Natural killer cell treated with Interleukin-12 subunit alpha and Interleukin-12 subunit beta and Interleukin-15 and Interleukin-18, amount 100 ng/mL, for 72 hours (primary cell): ENCODE results near the gene SCUBE1. TPM values are rescaled to one million over a fixed set of nuclear protein-coding genes. Genes with fewer than 3 reads are reported as not detected.
A peak's percentile ranks its signal among the peaks of the same experiment; 100 is the strongest.

Source experiments
- ATAC-seq, 2 donors: fragments of 150-1000 bp; cut with Tn5 transposase in 1 of 2; sonication (Bioruptor Pico), chemical (Tn5 transposase) in 1 of 2; 2 replicates each; pipeline ENCODE4 v1.10.0; 2021
- DNase-seq: peaks from one replicate; pipeline ENCODE4 v3.0.0; 2022; ENCODE audit warnings: low spot score
- H3K27ac Mint-ChIP-seq, 2 donors: 1 replicate in 1 of 2; 2 replicates in 1 of 2; pipeline ENCODE4 v1.8.0; 2022; ENCODE audit warnings: mixed read lengths in 2 of 2, mild to moderate bottlenecking in 1 of 2, moderate library complexity in 1 of 2
- H3K27me3 Mint-ChIP-seq, 2 donors: 1 replicate in 1 of 2; 2 replicates in 1 of 2; pipeline ENCODE4 v1.8.0; 2022; ENCODE audit warnings: mixed read lengths in 2 of 2
- H3K36me3 Mint-ChIP-seq: one replicate; pipeline ENCODE4 v1.8.0; 2022; ENCODE audit warnings: mixed read lengths
- H3K4me1 Mint-ChIP-seq, 2 donors: 1 replicate in 1 of 2; 2 replicates in 1 of 2; pipeline ENCODE4 v1.8.0; 2022; ENCODE audit warnings: low read depth in 2 of 2, mixed read lengths in 2 of 2, mild to moderate bottlenecking in 1 of 2
- H3K4me3 Mint-ChIP-seq: one replicate; pipeline ENCODE4 v1.8.0; 2022; ENCODE audit warnings: mixed read lengths
- H3K9me3 Mint-ChIP-seq: 2 replicates; pipeline ENCODE4 v1.8.0; 2022; ENCODE audit warnings: mixed read lengths
- total RNA-seq, 2 donors: library from RNA; stranded (reverse); gene quantifications; one replicate each; pipeline ENCODE4 v1.2.3, GENCODE V29; 2022

The SCUBE1 gene
- total RNA-seq, 2 donors from 2014 or later = 0.14 TPM; not detected in 1

DNA sequence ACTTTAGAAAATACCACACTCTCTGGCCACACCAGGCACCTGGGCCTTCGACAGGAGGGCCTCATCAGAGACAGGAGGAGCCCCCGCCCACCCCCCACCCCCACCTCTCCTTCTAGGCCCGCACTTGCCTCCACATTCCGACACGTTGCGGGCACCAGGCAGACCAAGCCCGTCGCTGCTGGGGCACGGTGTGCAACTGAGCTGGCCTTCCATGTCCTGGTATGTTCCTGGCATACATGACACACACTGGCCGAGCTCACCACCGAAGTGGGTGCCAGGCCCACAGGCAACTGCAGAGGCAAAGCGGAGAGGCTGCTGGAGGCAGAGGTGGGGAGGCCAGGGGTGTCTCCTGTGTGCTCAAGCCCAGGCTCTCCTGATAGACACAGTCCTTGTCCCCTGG is 129.2 kb downstream of the SCUBE1 start:
- DNase-seq (no peak), ATAC-seq (no peak)
- Mint-ChIP-seq H3K4me3 (no peak overlapping the region), H3K9me3 (no peaks in the 10 kb centered on the region), H3K27me3 (peaks cover 0 to 16% of the 10 kb centered on the region in 2 donors), H3K27ac (no peak overlapping the region), H3K4me1 (no peaks in the 10 kb centered on the region), H3K36me3 (no peaks in the 10 kb centered on the region)

DNA sequence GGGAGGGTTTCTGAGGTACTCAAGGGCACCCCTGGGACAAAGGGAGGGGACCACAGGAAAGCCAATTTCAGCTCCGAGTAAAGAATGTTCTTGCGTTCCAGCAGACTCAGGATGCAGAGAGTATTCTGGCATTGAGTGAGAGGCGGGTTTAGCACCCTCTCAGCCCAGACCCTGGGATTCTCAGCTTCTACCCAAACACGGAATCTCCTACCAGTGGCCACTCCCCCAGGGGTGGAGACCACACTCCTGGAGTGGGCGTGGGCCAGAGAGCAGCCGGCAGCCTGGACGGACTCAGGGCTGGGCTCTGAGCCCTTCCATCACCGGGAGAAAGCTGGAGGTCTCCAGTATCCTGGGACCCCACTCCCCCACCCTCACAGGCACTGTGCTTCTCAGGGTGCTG is 130.1 kb downstream of the SCUBE1 start:
- Mint-ChIP-seq H3K9me3 (no peaks in the 10 kb centered on the region), H3K27me3 (peaks cover 0 to 16% of the 10 kb centered on the region in 2 donors), H3K36me3 (no peaks in the 10 kb centered on the region), H3K27ac (no peak overlapping the region), H3K4me3 (no peak overlapping the region), H3K4me1 (no peaks in the 10 kb centered on the region)
- DNase-seq = no peak
- ATAC-seq = no peak

DNA sequence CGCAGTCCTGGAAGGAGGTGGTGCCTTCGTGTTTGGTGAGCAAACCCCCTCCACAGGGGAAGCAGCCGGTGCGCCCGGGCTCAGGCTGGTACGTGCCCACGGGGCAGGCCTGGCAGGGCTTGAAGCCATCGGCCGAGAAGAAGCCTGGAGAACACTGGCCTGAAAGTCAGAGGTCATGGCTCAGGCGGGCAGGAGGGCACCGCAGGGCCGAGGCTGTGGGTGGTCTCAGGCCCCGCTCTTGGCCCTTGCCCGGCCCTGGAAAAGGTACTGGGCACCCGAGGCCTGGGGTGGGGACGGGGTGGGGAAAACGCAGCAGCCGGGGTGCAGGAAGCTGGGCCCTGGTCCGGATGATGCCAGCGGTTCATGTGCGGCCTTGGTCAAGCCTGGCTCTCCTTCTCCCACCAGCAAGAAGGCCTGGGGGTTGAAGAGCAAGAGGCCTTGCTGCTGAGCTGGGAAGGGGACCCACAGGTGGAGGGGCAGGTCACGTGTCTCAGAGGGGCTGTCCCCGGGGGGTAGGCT is 130.7 kb downstream of the SCUBE1 start:
- H3K27ac Mint-ChIP-seq = no peak overlapping the region
- peaks cover 0 to 10% of the 10 kb centered on the region in 2 donors for H3K27me3 Mint-ChIP-seq
- no peaks in the 10 kb centered on the region for H3K9me3 Mint-ChIP-seq
- no peak overlapping the region for H3K4me3 Mint-ChIP-seq
- no peak for DNase-seq
- H3K36me3 Mint-ChIP-seq = no peaks in the 10 kb centered on the region
- H3K4me1 Mint-ChIP-seq = no peaks in the 10 kb centered on the region
- ATAC-seq = no peak

DNA sequence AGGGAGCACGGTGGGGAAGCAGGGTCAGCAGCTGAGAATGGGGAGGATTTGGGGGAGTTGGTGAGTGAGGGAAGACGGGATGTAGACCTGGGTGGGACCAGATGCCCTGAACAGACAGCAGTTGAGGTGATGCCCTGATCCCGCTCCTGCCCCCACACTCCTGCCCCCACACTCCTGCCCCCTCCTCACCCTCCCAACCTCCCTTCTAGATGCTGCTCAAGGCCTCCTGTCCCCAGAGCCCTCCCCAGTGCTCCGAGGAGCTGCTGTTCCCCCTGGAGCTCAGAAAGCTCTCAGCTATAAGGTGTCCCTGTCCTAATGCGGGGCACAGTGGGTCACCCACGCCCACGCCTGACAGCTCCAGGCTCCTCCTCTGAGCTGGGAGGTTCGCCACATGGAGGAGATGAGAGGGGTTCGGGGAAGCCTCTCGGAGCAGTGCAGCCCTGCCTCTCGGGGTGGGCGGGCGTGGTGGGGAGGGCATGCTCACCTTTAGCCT is 131.2 kb downstream of the SCUBE1 start:
- DNase-seq (no peak), ATAC-seq (no peak)
- H3K4me1 Mint-ChIP-seq = no peaks in the 10 kb centered on the region
- H3K9me3 Mint-ChIP-seq = no peaks in the 10 kb centered on the region
- peaks cover 0 to 8% of the 10 kb centered on the region in 2 donors for H3K27me3 Mint-ChIP-seq
- no peaks in the 10 kb centered on the region for H3K36me3 Mint-ChIP-seq
- H3K4me3 Mint-ChIP-seq = no peak overlapping the region
- H3K27ac Mint-ChIP-seq = no peak overlapping the region

DNA sequence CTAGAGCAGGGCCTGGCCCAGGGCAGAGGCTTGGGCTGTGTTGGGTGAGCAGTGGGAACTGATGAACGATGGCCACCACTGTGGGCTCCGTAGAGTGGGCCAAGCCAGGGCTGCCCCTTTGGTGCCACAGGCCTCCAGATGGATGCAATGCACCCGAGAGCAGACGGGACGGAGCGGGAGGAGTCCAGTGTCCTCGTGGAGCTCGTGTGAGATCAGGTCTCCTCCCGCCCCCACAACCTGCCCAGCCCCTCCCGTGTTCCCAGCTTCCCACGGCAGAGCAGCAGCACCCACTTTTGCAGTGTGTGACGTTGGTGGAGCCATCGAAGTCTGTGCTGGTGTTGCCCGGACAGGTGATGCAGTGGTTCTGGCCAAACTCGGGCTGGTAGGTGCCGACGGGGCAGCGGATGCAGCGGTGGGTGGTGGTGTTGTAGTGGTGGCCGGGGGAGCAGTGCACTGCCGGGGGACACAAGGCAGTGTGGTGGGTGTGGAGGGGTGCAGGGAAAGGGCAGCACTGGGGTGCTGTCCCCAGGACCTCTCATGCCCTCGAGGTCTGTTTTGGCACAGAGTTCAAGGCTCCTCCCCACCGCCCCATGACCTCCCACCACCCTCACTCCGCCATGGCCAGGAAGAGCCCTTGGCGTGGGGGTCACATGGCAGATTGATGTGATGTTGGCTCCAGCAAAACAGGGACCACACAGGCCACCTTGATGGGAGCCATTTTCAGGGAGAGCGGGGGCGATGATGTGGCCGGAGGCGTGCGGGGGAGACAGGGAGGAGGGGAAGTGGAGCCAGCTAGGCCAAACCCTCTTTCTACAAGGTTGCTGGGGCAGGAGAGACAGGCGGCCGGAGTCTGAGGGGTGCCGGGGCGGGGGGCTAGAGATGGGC is 132.3 kb downstream of the SCUBE1 start:
- H3K4me3 Mint-ChIP-seq = no peak overlapping the region
- no peak overlapping the region for H3K27ac Mint-ChIP-seq
- H3K36me3 Mint-ChIP-seq = no peaks in the 10 kb centered on the region
- peaks cover 0 to 10% of the 10 kb centered on the region in 2 donors for H3K4me1 Mint-ChIP-seq
- ATAC-seq (peak in 1 of 2 donors; percentile 15), DNase-seq (no peak)
- peaks cover 0 to 8% of the 10 kb centered on the region in 2 donors for H3K27me3 Mint-ChIP-seq
- H3K9me3 Mint-ChIP-seq = no peaks in the 10 kb centered on the region

DNA sequence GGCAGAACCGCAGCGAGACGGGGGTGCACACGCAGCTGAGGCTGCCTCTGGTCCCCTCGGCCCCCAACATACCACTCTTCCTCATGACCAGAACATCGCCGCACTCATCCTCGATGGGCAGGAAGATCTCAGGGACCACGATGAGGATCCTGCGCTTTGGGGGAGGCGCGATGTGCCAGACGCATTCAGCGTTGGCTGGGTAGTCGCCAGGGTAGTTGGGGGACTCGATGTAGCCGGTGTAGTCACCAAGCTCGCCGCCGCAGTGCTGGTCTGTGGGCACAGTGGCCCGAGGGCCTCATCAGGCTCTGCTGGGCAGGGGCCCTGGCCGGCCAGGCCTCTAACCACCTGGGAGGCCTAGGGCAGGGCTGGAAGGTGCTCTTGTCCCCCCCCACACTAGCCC is 133.2 kb downstream of the SCUBE1 start:
- ATAC-seq (no peak), DNase-seq (no peak)
- Mint-ChIP-seq H3K36me3 (no peaks in the 10 kb centered on the region), H3K9me3 (no peaks in the 10 kb centered on the region), H3K4me3 (no peak overlapping the region), H3K27me3 (peaks cover 0 to 2% of the 10 kb centered on the region in 2 donors), H3K27ac (no peak overlapping the region), H3K4me1 (peaks cover 0 to 11% of the 10 kb centered on the region in 2 donors)

DNA sequence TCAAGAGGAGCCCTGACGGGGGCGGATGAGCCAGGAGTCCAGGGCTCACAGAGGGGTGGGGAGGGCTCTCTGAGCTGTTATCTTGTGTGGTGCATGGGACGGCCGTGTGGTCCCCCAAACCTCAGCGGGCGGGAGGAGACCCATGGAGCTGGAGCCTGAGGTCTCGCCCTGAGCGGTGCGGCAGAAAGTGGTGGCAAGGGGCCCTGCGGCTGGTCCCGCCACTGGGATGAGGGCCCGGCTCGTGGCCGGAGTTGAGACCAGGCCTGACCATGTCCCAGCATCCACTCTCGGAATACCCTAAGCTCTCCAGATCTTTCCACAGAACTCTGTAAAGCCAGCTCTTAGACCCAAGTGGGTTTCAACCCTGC is 133.7 kb downstream of the SCUBE1 start:
- Mint-ChIP-seq H3K36me3 (no peaks in the 10 kb centered on the region), H3K9me3 (no peaks in the 10 kb centered on the region), H3K27ac (no peak overlapping the region), H3K4me3 (no peak overlapping the region), H3K4me1 (peaks cover 0 to 11% of the 10 kb centered on the region in 2 donors), H3K27me3 (no peaks in the 10 kb centered on the region)
- ATAC-seq (no peak), DNase-seq (no peak)

DNA sequence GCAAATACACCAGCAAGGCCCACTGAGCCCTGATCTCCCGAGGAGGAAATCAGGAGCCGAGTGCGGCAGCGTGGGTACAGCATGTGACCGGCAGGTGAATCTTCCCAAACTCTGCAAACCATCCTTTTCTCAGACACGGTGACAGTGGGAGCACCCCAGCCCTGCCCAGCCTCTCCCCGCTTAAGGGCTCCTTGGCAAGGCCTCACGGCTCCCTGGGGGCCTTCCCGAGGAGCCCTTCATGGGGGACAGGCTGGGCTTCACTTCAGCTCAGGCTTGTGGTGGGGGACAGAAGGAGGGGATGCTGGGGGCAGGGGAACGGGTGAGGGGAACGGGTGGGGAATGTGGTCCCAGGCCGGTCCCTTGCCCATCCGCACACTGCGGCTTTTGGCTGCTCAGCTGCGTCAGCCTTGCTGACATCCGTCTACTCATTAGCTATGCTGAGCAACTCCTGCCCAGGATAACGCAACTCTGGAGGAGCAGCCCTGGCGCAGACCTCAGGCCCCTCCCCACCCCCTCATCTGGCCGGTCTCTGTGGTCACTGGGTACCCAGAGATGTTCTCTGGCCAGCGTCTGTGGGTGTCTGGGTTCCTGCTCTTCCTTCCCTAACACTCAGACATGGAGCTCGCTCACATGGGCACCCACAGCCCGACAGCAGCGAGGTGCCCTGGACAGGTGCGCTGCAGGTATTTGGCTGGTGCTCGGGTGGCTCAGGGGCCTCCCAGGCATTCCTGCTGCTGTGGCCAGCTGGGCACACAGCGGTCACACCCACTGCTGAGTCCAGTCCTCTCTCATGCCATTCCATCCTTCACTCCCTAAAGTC is 134.3 kb downstream of the SCUBE1 start:
- no peak for ATAC-seq
- no peak overlapping the region for H3K4me3 Mint-ChIP-seq
- no peaks in the 10 kb centered on the region for H3K9me3 Mint-ChIP-seq
- H3K4me1 Mint-ChIP-seq = peaks cover 0 to 11% of the 10 kb centered on the region in 2 donors
- no peak overlapping the region for H3K27ac Mint-ChIP-seq
- no peak for DNase-seq
- H3K27me3 Mint-ChIP-seq = no peaks in the 10 kb centered on the region
- H3K36me3 Mint-ChIP-seq = no peaks in the 10 kb centered on the region

DNA sequence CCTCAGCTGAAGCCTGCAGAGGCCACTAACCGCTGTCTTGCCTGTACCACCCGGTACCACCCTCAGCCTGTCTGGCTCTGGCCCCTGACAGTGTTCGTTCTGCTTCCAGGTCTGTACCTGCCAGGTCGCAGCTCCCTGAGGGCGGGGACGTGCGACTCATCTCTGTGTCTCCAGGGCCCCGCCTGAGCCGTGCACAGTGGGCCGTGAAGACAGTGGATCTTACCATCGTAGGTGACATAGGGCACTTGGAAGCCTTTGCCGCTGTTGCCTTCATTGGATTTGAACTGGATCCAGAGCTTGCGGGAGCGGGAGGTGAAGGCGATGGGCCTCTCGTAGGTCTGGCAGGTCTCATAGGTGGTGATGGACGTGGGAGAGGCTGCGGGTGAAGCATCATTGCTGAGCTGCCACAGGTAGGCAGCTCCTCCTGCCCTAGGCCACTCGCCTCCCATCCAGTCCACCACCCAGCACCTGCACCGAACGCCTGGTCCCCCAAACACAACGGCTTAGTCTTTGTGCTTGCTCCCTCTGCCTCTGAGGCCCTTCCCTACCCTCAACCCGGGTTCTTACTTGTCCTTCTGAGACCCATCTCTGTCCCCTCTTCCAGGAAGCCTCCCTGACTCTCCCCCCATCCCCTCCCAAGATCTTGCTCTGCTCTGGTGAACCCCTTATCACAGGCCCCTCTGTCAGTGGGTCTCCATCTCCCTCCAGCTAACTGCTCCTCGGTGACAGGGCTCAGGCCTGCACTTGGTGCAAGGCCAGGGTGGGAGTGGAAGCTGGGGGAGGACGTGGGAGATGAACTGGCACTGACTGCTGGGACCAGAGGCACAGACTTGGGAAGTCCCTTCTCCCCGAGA is 135.1 kb downstream of the SCUBE1 start:
- H3K4me3 Mint-ChIP-seq = no peak overlapping the region
- no peak overlapping the region for H3K27ac Mint-ChIP-seq
- no peaks in the 10 kb centered on the region for H3K27me3 Mint-ChIP-seq
- no peak for DNase-seq
- ATAC-seq = no peak
- no peaks in the 10 kb centered on the region for H3K9me3 Mint-ChIP-seq
- H3K36me3 Mint-ChIP-seq = no peaks in the 10 kb centered on the region
- peaks cover 0 to 11% of the 10 kb centered on the region in 2 donors for H3K4me1 Mint-ChIP-seq

DNA sequence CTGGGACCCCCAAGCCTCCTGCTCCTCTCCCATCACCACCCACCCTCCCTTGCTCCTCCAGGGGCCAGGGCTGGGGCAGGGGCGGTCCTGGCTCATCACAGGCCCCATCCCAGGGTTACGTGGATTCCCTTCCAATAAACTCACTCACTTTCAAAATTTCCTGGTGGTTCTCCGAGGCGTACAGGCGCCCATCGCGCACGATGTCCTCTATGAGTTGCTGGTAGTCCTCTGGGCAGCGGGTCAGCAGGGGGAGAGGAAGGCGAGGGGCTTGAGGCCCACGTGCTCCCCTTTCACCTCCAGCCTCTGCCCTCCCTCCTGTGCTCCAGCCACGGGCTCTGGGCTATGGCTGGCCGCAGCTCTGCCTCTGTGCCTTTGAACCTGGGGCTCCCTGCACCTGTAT is 135.8 kb downstream of the SCUBE1 start:
- Mint-ChIP-seq H3K4me1 (peaks cover 0 to 11% of the 10 kb centered on the region in 2 donors), H3K27me3 (no peaks in the 10 kb centered on the region), H3K4me3 (no peak overlapping the region), H3K27ac (no peak overlapping the region), H3K36me3 (no peaks in the 10 kb centered on the region), H3K9me3 (no peaks in the 10 kb centered on the region)
- ATAC-seq = no peak
- no peak for DNase-seq

DNA sequence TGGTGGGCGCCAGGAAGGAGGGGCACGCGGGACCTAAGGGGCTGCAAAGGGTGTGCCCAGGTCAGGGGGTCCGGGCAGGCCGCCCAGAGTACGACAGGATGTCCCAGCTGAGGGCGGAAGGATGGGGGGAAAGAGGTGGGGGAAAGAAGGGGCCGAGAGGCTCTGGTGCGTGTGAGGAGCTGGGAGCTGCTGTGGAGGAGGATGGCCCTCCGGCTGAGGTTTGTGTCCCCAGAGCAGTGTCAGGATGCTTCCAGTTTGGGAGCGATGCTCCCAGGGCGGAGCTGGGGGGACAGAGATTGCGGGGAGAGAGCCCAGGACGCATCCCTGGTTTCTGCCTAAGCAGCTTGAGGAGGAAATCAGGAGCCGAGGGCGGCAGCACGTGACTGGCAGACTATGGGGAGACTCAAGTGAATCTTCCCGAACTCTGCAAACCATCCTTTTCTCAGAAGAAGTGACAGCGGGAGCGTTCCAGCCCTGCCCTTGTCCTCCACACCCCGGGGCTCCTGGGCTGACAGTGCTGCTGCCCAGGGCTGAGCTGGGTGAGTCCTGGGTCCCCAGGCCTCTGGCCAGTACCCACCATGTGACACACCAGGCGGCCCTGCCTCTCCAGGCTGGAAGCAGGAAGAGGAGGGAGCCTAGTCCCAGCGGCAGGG is 136.5 kb downstream of the SCUBE1 start:
- Mint-ChIP-seq H3K27me3 (no peaks in the 10 kb centered on the region), H3K4me3 (no peak overlapping the region), H3K4me1 (peaks cover 0 to 11% of the 10 kb centered on the region in 2 donors), H3K36me3 (no peaks in the 10 kb centered on the region), H3K27ac (peak overlapping the region in 1 of 2 donors; percentile 27), H3K9me3 (no peaks in the 10 kb centered on the region)
- DNase-seq = no peak
- no peak for ATAC-seq

DNA sequence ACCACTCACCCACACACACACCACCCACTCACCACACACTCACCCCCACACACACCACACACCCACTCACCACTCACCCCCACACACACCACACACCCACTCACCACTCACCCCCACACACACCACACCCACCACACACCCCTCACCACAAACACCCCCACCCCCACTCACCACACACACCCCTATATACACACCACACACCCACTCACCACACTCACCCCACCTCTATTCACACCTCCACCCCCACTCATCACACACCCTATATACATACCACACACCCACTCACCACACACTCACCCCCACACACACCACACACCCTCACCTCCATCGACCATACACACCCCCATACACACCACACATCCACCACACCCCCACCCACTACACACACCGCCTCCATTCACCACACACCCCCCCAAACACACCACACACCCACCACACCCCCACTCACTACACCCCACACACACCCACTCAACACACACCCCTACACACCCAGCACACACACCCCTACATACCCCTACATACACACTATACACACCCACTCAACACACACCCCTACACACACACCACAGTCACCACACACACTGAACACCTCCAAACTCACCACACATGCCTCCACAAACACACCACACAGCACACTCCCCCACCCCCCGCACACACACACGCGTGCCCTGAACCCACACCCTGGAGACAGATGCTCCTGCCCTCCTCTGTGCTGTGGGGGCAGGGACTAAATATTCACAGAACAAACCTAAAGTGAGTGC is 137.2 kb downstream of the SCUBE1 start:
- no peaks in the 10 kb centered on the region for H3K27me3 Mint-ChIP-seq
- DNase-seq = no peak
- H3K4me3 Mint-ChIP-seq = no peak overlapping the region
- peak overlapping the region in 1 of 2 donors; percentile 27 for H3K27ac Mint-ChIP-seq
- ATAC-seq = peak; percentile 25 to 56
- no peaks in the 10 kb centered on the region for H3K9me3 Mint-ChIP-seq
- H3K36me3 Mint-ChIP-seq = no peaks in the 10 kb centered on the region
- peaks cover 0 to 11% of the 10 kb centered on the region in 2 donors for H3K4me1 Mint-ChIP-seq
